Endodermal cell (in vitro differentiated cells): Measurements from ENCODE around the gene RAP1GAP2. TPM values are rescaled to one million over a fixed set of nuclear protein-coding genes. Genes with fewer than 3 reads are reported as not detected.

Source experiments
- DNase-seq: peaks from one replicate; pipeline ENCODE4 v3.0.0-alpha.2; 2017
- H3K27ac ChIP-seq: 2 replicates; pipeline ENCODE4 v1.5.1; 2013; ENCODE audit warnings: mild to moderate bottlenecking, low read depth, low read length, moderate library complexity
- H3K27me3 ChIP-seq: 2 replicates; pipeline ENCODE4 v1.6.1; 2013; ENCODE audit warnings: mild to moderate bottlenecking, low read length, moderate library complexity; ENCODE audit not compliant: insufficient read depth, control insufficient read depth, poor library complexity, severe bottlenecking
- H3K36me3 ChIP-seq: 2 replicates; pipeline ENCODE4 v1.7.0; 2013; ENCODE audit warnings: mild to moderate bottlenecking, low read length, moderate library complexity; ENCODE audit not compliant: control insufficient read depth, insufficient read depth
- H3K4me1 ChIP-seq: one replicate; pipeline ENCODE4 v1.7.0; 2013; ENCODE audit warnings: low read length; ENCODE audit not compliant: control insufficient read depth, insufficient read depth
- H3K4me3 ChIP-seq: 2 replicates; pipeline ENCODE4 v1.5.1; 2013; ENCODE audit warnings: mild to moderate bottlenecking, low read length, moderate library complexity
- H3K9ac ChIP-seq: 2 replicates; pipeline ENCODE4 v1.6.1; 2013; ENCODE audit warnings: mild to moderate bottlenecking, low read length, moderate library complexity; ENCODE audit not compliant: poor library complexity, severe bottlenecking; ENCODE audit errors: extremely low read depth
- H3K9me3 ChIP-seq: 2 replicates; pipeline ENCODE4 v1.6.1; 2013; ENCODE audit warnings: mild to moderate bottlenecking, low read length, moderate library complexity; ENCODE audit not compliant: control insufficient read depth
- H3K27ac Mint-ChIP-seq: 2 replicates; pipeline ENCODE4 v1.8.0; 2020; ENCODE audit warnings: mixed read lengths
- H3K27me3 Mint-ChIP-seq: 2 replicates; pipeline ENCODE4 v1.8.0; 2021; ENCODE audit warnings: mild to moderate bottlenecking, mixed read lengths; ENCODE audit not compliant: insufficient read depth
- H3K36me3 Mint-ChIP-seq: 2 replicates; pipeline ENCODE4 v1.8.0; 2020; ENCODE audit warnings: low read depth, mixed read lengths
- H3K4me1 Mint-ChIP-seq: 2 replicates; pipeline ENCODE4 v1.8.0; 2020; ENCODE audit warnings: mixed read lengths
- H3K4me3 Mint-ChIP-seq: 2 replicates; pipeline ENCODE4 v1.8.0; 2020; ENCODE audit warnings: mild to moderate bottlenecking, moderate library complexity, mixed read lengths
- H3K9me3 Mint-ChIP-seq: 2 replicates; pipeline ENCODE4 v1.8.0; 2020; ENCODE audit warnings: mild to moderate bottlenecking, mixed read lengths
- CTCF ChIP-seq: fragments of 200-600 bp; sonication (generic); conservative IDR thresholded peaks from 2 replicates; pipeline ENCODE4 v1.5.0; 2021; ENCODE audit warnings: antibody characterized with exemption, mild to moderate bottlenecking
- WGBS, 2 experiments: methylation state at CpG; one replicate each; pipeline versions ENCODE4 v1.1.5 to v1.1.7; 2013; ENCODE audit warnings: missing lambda C conversion rate in 2 of 2, mixed read lengths in 1 of 2; ENCODE audit not compliant: insufficient coverage in 1 of 2, insufficient read length in 1 of 2; 5-methylcytosine and 5-hydroxymethylcytosine counted together
- total RNA-seq, 2 donors: library from RNA; stranded (reverse); fragmentation: NEBNext Ultra II Directional in 1 of 2; extraction: Animal tissue kit (Norgen Biotek cat#: 25700) in 1 of 2; gene quantifications; 2 replicates in 1 of 2; 3 replicates in 1 of 2; pipeline ENCODE4 v1.2.1, GENCODE V29; 2021

The RAP1GAP2 gene
- total RNA-seq, 2 donors from 2014 or later, result 18.0 to 44.3 TPM

GRCh38 chr17:2837147-2837561 lies 40.9 kb downstream of the RAP1GAP2 start:
- H3K36me3 Mint-ChIP-seq, result no peaks in the 10 kb centered on the region
- no peaks in the 10 kb centered on the region for H3K9me3 Mint-ChIP-seq
- no peaks in the 10 kb centered on the region for H3K27me3 ChIP-seq
- H3K4me3 Mint-ChIP-seq, result no peak overlapping the region
- WGBS, 2 experiments, result 83 to 86% methylated on average over 7 to 10 of the region's 10 CpGs
- H3K36me3 ChIP-seq, result no peaks in the 10 kb centered on the region
- peak; percentile 54 for DNase-seq
- H3K4me1 ChIP-seq, result no peaks in the 10 kb centered on the region
- H3K4me3 ChIP-seq, result no peak overlapping the region
- H3K9me3 ChIP-seq, result no peaks in the 10 kb centered on the region
- no peaks in the 10 kb centered on the region for H3K27me3 Mint-ChIP-seq
- no peak overlapping the region for H3K9ac ChIP-seq
- H3K27ac Mint-ChIP-seq, result no peak overlapping the region
- H3K4me1 Mint-ChIP-seq, result peaks cover 5% of the 10 kb centered on the region
- no peak for TF ChIP-seq CTCF
- no peak overlapping the region for H3K27ac ChIP-seq

GRCh38 chr17:2841606-2842005 lies 45.4 kb downstream of the RAP1GAP2 start:
- no peak overlapping the region for H3K4me3 Mint-ChIP-seq
- H3K27me3 ChIP-seq, result no peaks in the 10 kb centered on the region
- H3K4me1 Mint-ChIP-seq, result peaks cover 20% of the 10 kb centered on the region
- H3K27ac Mint-ChIP-seq, result peak overlapping the region; percentile 65
- no peak overlapping the region for H3K4me3 ChIP-seq
- no peaks in the 10 kb centered on the region for H3K36me3 ChIP-seq
- WGBS, 2 experiments, result 82 to 96% methylated on average over 4 to 5 of the region's 5 CpGs
- DNase-seq, result peak; percentile 75
- no peak overlapping the region for H3K9ac ChIP-seq
- TF ChIP-seq CTCF, result no peak
- no peak overlapping the region for H3K27ac ChIP-seq
- no peaks in the 10 kb centered on the region for H3K9me3 Mint-ChIP-seq
- H3K27me3 Mint-ChIP-seq, result no peaks in the 10 kb centered on the region
- H3K4me1 ChIP-seq, result no peaks in the 10 kb centered on the region
- no peaks in the 10 kb centered on the region for H3K36me3 Mint-ChIP-seq
- no peaks in the 10 kb centered on the region for H3K9me3 ChIP-seq

- H3K27me3 Mint-ChIP-seq, result no peaks in the 10 kb centered on the region
- Histone ChIP-seq H3K27me3 (no peaks in the 10 kb centered on the region), H3K4me3 (no peak overlapping the region), H3K36me3 (no peaks in the 10 kb centered on the region), H3K27ac (no peak overlapping the region), H3K4me1 (no peaks in the 10 kb centered on the region), H3K9ac (no peak overlapping the region), H3K9me3 (no peaks in the 10 kb centered on the region)
- H3K4me1 Mint-ChIP-seq, result peaks cover 21% of the 10 kb centered on the region
- TF ChIP-seq CTCF, result no peak
- no peak for DNase-seq
- WGBS, 2 experiments, result 83 to 95% methylated on average over 1 to 5 of the region's 10 CpGs
- H3K9me3 Mint-ChIP-seq, result no peaks in the 10 kb centered on the region
- no peak overlapping the region for H3K4me3 Mint-ChIP-seq
- no peaks in the 10 kb centered on the region for H3K36me3 Mint-ChIP-seq
- no peak overlapping the region for H3K27ac Mint-ChIP-seq
Measured at GRCh38 chr17:2842464-2842863, 46.2 kb downstream of the RAP1GAP2 start.
